ENCODE data around the gene TRIM33.
"Not testable (repeated sequence)": the region's sequence is repeated elsewhere in the genome, so short reads cannot be mapped to it uniquely, and the experiment has no call there.

The TRIM33 gene

GRCh38 chr1:114488739-114489138, 22.3 kb downstream of the TRIM33 start:
- Histone ChIP-seq H3K4me1 (ENCODE audit: low read length) (no peaks in the 10 kb centered on the region), H3K9me2 (replicated peaks; ENCODE audit: insufficient read depth, low read length) (no peaks in the 10 kb centered on the region), H3K4me2 (ENCODE audit: low read depth, low read length) (no peak overlapping the region), H3F3A (ENCODE audit: insufficient read depth, low read length) (no peaks in the 10 kb centered on the region), H3K79me2 (ENCODE audit: low read length) (peaks cover 57% of the 10 kb centered on the region), H4K20me1 (ENCODE audit: insufficient read depth, low read length) (no peaks in the 10 kb centered on the region), H3K36me3 (replicated peaks; ENCODE audit: insufficient read depth, low read length) (no peaks in the 10 kb centered on the region), H3K9me3 (replicated peaks; ENCODE audit: insufficient read depth, low read length) (no peaks in the 10 kb centered on the region), H3K27ac (ENCODE audit: low read length) (no peak overlapping the region), H3K4me3 (ENCODE audit: low read length) (no peak overlapping the region), H3K9ac (ENCODE audit: low read length) (no peak overlapping the region), H3K27me3 (replicated peaks; ENCODE audit: insufficient read depth, low read length) (no peaks in the 10 kb centered on the region), H2AFZ (ENCODE audit: low read length) (no peak overlapping the region)
- TF ChIP-seq EZH2phosphoT487 (IDR thresholded peaks at IDR 0.05; ENCODE audit: low read length) (no peak), EZH2 (optimal IDR thresholded peaks at IDR 0.05; ENCODE audit: low read depth, low read length) (no peak), CTCF (IDR thresholded peaks at IDR 0.05; ENCODE audit: low read length) (no peak)
- no peak for DNase-seq

GRCh38 chr1:114485286-114485685, 25.7 kb downstream of the TRIM33 start:
- DNase-seq: no peak
- H3K4me3 ChIP-seq (ENCODE audit: low read length): no peak overlapping the region
- no peak overlapping the region for H3K4me2 ChIP-seq (ENCODE audit: low read depth, low read length)
- H3K9me3 ChIP-seq (replicated peaks; ENCODE audit: insufficient read depth, low read length): no peaks in the 10 kb centered on the region
- H3K27ac ChIP-seq (ENCODE audit: low read length): no peak overlapping the region
- H3K9me2 ChIP-seq (replicated peaks; ENCODE audit: insufficient read depth, low read length): no peaks in the 10 kb centered on the region
- H3K9ac ChIP-seq (ENCODE audit: low read length): no peak overlapping the region
- H3K27me3 ChIP-seq (replicated peaks; ENCODE audit: insufficient read depth, low read length): no peaks in the 10 kb centered on the region
- H3K79me2 ChIP-seq (ENCODE audit: low read length): peaks cover 40% of the 10 kb centered on the region
- H4K20me1 ChIP-seq (ENCODE audit: insufficient read depth, low read length): no peaks in the 10 kb centered on the region
- H3K36me3 ChIP-seq (replicated peaks; ENCODE audit: insufficient read depth, low read length): no peaks in the 10 kb centered on the region
- TF ChIP-seq CTCF (IDR thresholded peaks at IDR 0.05; ENCODE audit: low read length): no peak
- H3F3A ChIP-seq (ENCODE audit: insufficient read depth, low read length): no peaks in the 10 kb centered on the region
- H3K4me1 ChIP-seq (ENCODE audit: low read length): no peaks in the 10 kb centered on the region
- H2AFZ ChIP-seq (ENCODE audit: low read length): no peak overlapping the region

GRCh38 chr1:114482585-114482984, 28.4 kb downstream of the TRIM33 start:
- no peak for TF ChIP-seq CTCF (IDR thresholded peaks at IDR 0.05; ENCODE audit: low read length)
- no peak for TF ChIP-seq EZH2 (optimal IDR thresholded peaks at IDR 0.05; ENCODE audit: low read depth, low read length)
- TF ChIP-seq EZH2phosphoT487 (IDR thresholded peaks at IDR 0.05; ENCODE audit: low read length): no peak
- H3K9me2 ChIP-seq (replicated peaks; ENCODE audit: insufficient read depth, low read length): no peaks in the 10 kb centered on the region
- H2AFZ ChIP-seq (ENCODE audit: low read length): no peak overlapping the region
- H3K36me3 ChIP-seq (replicated peaks; ENCODE audit: insufficient read depth, low read length): no peaks in the 10 kb centered on the region
- peaks cover 39% of the 10 kb centered on the region for H3K79me2 ChIP-seq (ENCODE audit: low read length)
- H3F3A ChIP-seq (ENCODE audit: insufficient read depth, low read length): no peaks in the 10 kb centered on the region
- H3K4me3 ChIP-seq (ENCODE audit: low read length): no peak overlapping the region
- no peak overlapping the region for H3K9ac ChIP-seq (ENCODE audit: low read length)
- no peak overlapping the region for H3K4me2 ChIP-seq (ENCODE audit: low read depth, low read length)
- no peaks in the 10 kb centered on the region for H4K20me1 ChIP-seq (ENCODE audit: insufficient read depth, low read length)
- no peak overlapping the region for H3K27ac ChIP-seq (ENCODE audit: low read length)
- no peaks in the 10 kb centered on the region for H3K4me1 ChIP-seq (ENCODE audit: low read length)
- H3K9me3 ChIP-seq (replicated peaks; ENCODE audit: insufficient read depth, low read length): no peaks in the 10 kb centered on the region
- peak; percentile 34 for DNase-seq
- no peaks in the 10 kb centered on the region for H3K27me3 ChIP-seq (replicated peaks; ENCODE audit: insufficient read depth, low read length)

GRCh38 chr1:114479636-114480035, 31.4 kb downstream of the TRIM33 start:
- H2AFZ ChIP-seq (ENCODE audit: low read length); H3K27ac ChIP-seq (ENCODE audit: low read length); H4K20me1 ChIP-seq (ENCODE audit: insufficient read depth, low read length); H3K4me1 ChIP-seq (ENCODE audit: low read length); H3K4me2 ChIP-seq (ENCODE audit: low read depth, low read length); H3K4me3 ChIP-seq (ENCODE audit: low read length); DNase-seq; H3K9me2 ChIP-seq (replicated peaks; ENCODE audit: insufficient read depth, low read length); H3K9me3 ChIP-seq (replicated peaks; ENCODE audit: insufficient read depth, low read length); H3K36me3 ChIP-seq (replicated peaks; ENCODE audit: insufficient read depth, low read length); H3F3A ChIP-seq (ENCODE audit: insufficient read depth, low read length); H3K27me3 ChIP-seq (replicated peaks; ENCODE audit: insufficient read depth, low read length); H3K9ac ChIP-seq (ENCODE audit: low read length): not testable (repeated sequence)
- H3K79me2 ChIP-seq (ENCODE audit: low read length): peaks cover 47% of the 10 kb centered on the region

Measured in MM.1S (cell line).